CD4-positive, alpha-beta memory T cell (primary cell): Measurements from ENCODE around the gene NF2. TPM values are rescaled to one million over a fixed set of nuclear protein-coding genes. Genes with fewer than 3 reads are reported as not detected.
A peak's percentile ranks its signal among the peaks of the same experiment; 100 is the strongest.

ENCODE experiments used
- CTCF ChIA-PET: fragments of 350-600 bp; sonication (Branson Sonifier 250); formaldehyde crosslinking; loops from one replicate; lab custom pipeline; 2021; ENCODE audit warnings: inconsistent platforms; ENCODE audit not compliant: partially characterized antibody; lab: Charles Lee
- POLR2A ChIA-PET: fragments of 350-600 bp; sonication (Branson Sonifier 250); formaldehyde crosslinking; loops from one replicate; lab custom pipeline; 2021; ENCODE audit not compliant: partially characterized antibody; lab: Charles Lee
- DNase-seq, 5 donors: peaks; one replicate each; pipeline versions ENCODE4 v3.0.0 to v3.0.0-alpha.2; 2020 to 2022; ENCODE audit warnings: mixed read lengths in 1 of 5
- H3K27ac ChIP-seq: one replicate; pipeline ENCODE4 v1.7.0; 2013; ENCODE audit warnings: low read depth, low read length
- H3K27me3 ChIP-seq: 2 replicates; pipeline ENCODE4 v1.7.0; 2013; ENCODE audit warnings: mild to moderate bottlenecking, low read length, moderate library complexity; ENCODE audit not compliant: insufficient read depth
- H3K36me3 ChIP-seq: 2 replicates; pipeline ENCODE4 v1.7.0; 2013; ENCODE audit warnings: mild to moderate bottlenecking, low read length, moderate library complexity; ENCODE audit not compliant: insufficient read depth
- H3K4me1 ChIP-seq: 2 replicates; pipeline ENCODE4 v1.7.0; 2013; ENCODE audit warnings: mild to moderate bottlenecking, low read length, moderate library complexity; ENCODE audit not compliant: insufficient read depth
- H3K4me3 ChIP-seq, 2 donors: one replicate each; pipeline ENCODE4 v1.7.0; 2013; ENCODE audit warnings: low read length in 2 of 2, mild to moderate bottlenecking in 1 of 2
- H3K9me3 ChIP-seq, 2 donors: one replicate each; pipeline ENCODE4 v1.7.0; 2013; ENCODE audit warnings: low read length in 2 of 2, control low read depth in 1 of 2; ENCODE audit not compliant: control insufficient read depth in 1 of 2
- H3K27ac Mint-ChIP-seq, 7 donors: one replicate each; pipeline ENCODE4 v1.8.0; 2020 to 2021; ENCODE audit warnings: mixed read lengths in 7 of 7, mild to moderate bottlenecking in 6 of 7, inconsistent platforms in 3 of 7, moderate library complexity in 3 of 7
- H3K27me3 Mint-ChIP-seq, 2 donors: one replicate each; pipeline ENCODE4 v1.8.0; 2020 to 2021; ENCODE audit warnings: mixed read lengths in 2 of 2
- H3K36me3 Mint-ChIP-seq, 2 donors: one replicate each; pipeline ENCODE4 v1.8.0; 2020 to 2021; ENCODE audit warnings: mixed read lengths in 2 of 2, inconsistent platforms in 1 of 2, mild to moderate bottlenecking in 1 of 2
- H3K4me1 Mint-ChIP-seq, 4 donors: one replicate each; pipeline ENCODE4 v1.8.0; 2020 to 2021; ENCODE audit warnings: mixed read lengths in 4 of 4, mild to moderate bottlenecking in 1 of 4
- H3K4me3 Mint-ChIP-seq, 8 donors: one replicate each; pipeline ENCODE4 v1.8.0; 2020 to 2021; ENCODE audit warnings: mixed read lengths in 8 of 8, mild to moderate bottlenecking in 7 of 8, moderate library complexity in 6 of 8, inconsistent platforms in 3 of 8
- H3K9me3 Mint-ChIP-seq, 8 donors: one replicate each; pipeline ENCODE4 v1.8.0; 2020 to 2021; ENCODE audit warnings: mixed read lengths in 8 of 8, mild to moderate bottlenecking in 5 of 8, inconsistent platforms in 3 of 8, moderate library complexity in 1 of 8
- intact Hi-C: fragments of 100-400 bp; cut with micrococcal nuclease; formaldehyde crosslinking; loops from one replicate; pipeline ENCODE4 v1.15.1; 2023
- polyA plus RNA-seq, 2 donors: library from polyadenylated mRNA; unstranded; fragments of 300-500 nt; fragmentation: Illumina TruSeq; gene quantifications; one replicate each; pipeline ENCODE4 v1.2.3, GENCODE V29; 2021
- total RNA-seq, 2 experiments: library from RNA; stranded (reverse); gene quantifications; one replicate each; pipeline ENCODE4 v1.2.3, GENCODE V29; 2021

The NF2 gene
- total and polyA plus RNA-seq, 4 experiments from 2014 or later = 11.7 to 31.4 (median 24.2) TPM

- no peaks in the 10 kb centered on the region for H3K9me3 Mint-ChIP-seq
- H3K36me3 Mint-ChIP-seq = peaks cover 62 to 83% of the 10 kb centered on the region in 2 donors
- ChIA-PET POLR2A (interaction anchor here (0.6 kb wide), 1 partner anchor 69 kb away, joined by 5 read pairs; no protein-coding TSS in a partner anchor), CTCF (no interaction called here)
- H3K27me3 ChIP-seq = no peaks in the 10 kb centered on the region
- H3K4me1 Mint-ChIP-seq = no peaks in the 10 kb centered on the region
- no peak overlapping the region for H3K27ac Mint-ChIP-seq
- H3K27ac ChIP-seq = no peak overlapping the region
- DNase-seq = no peak
- H3K9me3 ChIP-seq = no peaks in the 10 kb centered on the region
- H3K4me1 ChIP-seq = no peaks in the 10 kb centered on the region
- H3K4me3 ChIP-seq = no peak overlapping the region
- intact Hi-C loops = no loop called here
- H3K36me3 ChIP-seq = peaks cover 76% of the 10 kb centered on the region
- H3K27me3 Mint-ChIP-seq = no peaks in the 10 kb centered on the region
- no peak overlapping the region for H3K4me3 Mint-ChIP-seq
Observed at GRCh38 chr22:29673361-29674066, 70.1 kb downstream of the NF2 start.

- Histone ChIP-seq H3K36me3 (peaks cover 76% of the 10 kb centered on the region), H3K4me1 (no peaks in the 10 kb centered on the region), H3K9me3 (no peaks in the 10 kb centered on the region), H3K4me3 (no peak overlapping the region), H3K27ac (no peak overlapping the region), H3K27me3 (no peaks in the 10 kb centered on the region)
- H3K9me3 Mint-ChIP-seq = no peaks in the 10 kb centered on the region
- POLR2A ChIA-PET = interaction anchor here (0.6 kb wide), 1 partner anchor 69 kb away, joined by 5 read pairs; no protein-coding TSS in a partner anchor
- no peak for DNase-seq
- peak overlapping the region in 1 of 7 donors; percentile 31 for H3K27ac Mint-ChIP-seq
- H3K4me3 Mint-ChIP-seq = no peak overlapping the region
- H3K4me1 Mint-ChIP-seq = no peaks in the 10 kb centered on the region
- intact Hi-C loops = no loop called here
- CTCF ChIA-PET = no interaction called here
- no peaks in the 10 kb centered on the region for H3K27me3 Mint-ChIP-seq
- H3K36me3 Mint-ChIP-seq = peaks cover 57 to 82% of the 10 kb centered on the region in 2 donors
Observed at GRCh38 chr22:29674121-29674520, 70.7 kb downstream of the NF2 start.

GRCh38 chr22:29679316-29679715 lies 75.9 kb downstream of the NF2 start:
- H3K36me3 ChIP-seq = peaks cover 83% of the 10 kb centered on the region
- H3K4me1 ChIP-seq = no peaks in the 10 kb centered on the region
- H3K4me3 Mint-ChIP-seq = no peak overlapping the region
- H3K4me1 Mint-ChIP-seq = no peaks in the 10 kb centered on the region
- no peak overlapping the region for H3K27ac ChIP-seq
- intact Hi-C loops = no loop called here
- H3K27me3 ChIP-seq = no peaks in the 10 kb centered on the region
- H3K4me3 ChIP-seq = no peak overlapping the region
- DNase-seq = no peak
- H3K36me3 Mint-ChIP-seq = peaks cover 45 to 90% of the 10 kb centered on the region in 2 donors
- no peak overlapping the region for H3K27ac Mint-ChIP-seq
- H3K9me3 Mint-ChIP-seq = no peaks in the 10 kb centered on the region
- POLR2A ChIA-PET = no interaction called here
- CTCF ChIA-PET = interaction anchor here (1.2 to 2.0 kb wide), 2 partner anchors 10 to 11 kb away, joined by 3 to 6 read pairs; no protein-coding TSS in a partner anchor
- no peaks in the 10 kb centered on the region for H3K9me3 ChIP-seq
- no peaks in the 10 kb centered on the region for H3K27me3 Mint-ChIP-seq

GRCh38 chr22:29683536-29683935 lies 80.1 kb downstream of the NF2 start:
- no peaks in the 10 kb centered on the region for H3K4me1 ChIP-seq
- DNase-seq = no peak
- no peaks in the 10 kb centered on the region for H3K27me3 Mint-ChIP-seq
- H3K27me3 ChIP-seq = no peaks in the 10 kb centered on the region
- peak overlapping the region in 2 of 7 donors; percentile 19 to 67 for H3K27ac Mint-ChIP-seq
- H3K9me3 Mint-ChIP-seq = no peaks in the 10 kb centered on the region
- POLR2A ChIA-PET = interaction anchor here (0.7 kb wide), 1 partner anchor 345 kb away, joined by 3 read pairs; no protein-coding TSS in a partner anchor
- H3K4me1 Mint-ChIP-seq = peaks cover 0 to 4% (median 0%) of the 10 kb centered on the region in 4 donors
- peaks cover 43% of the 10 kb centered on the region for H3K36me3 ChIP-seq
- peaks cover 37 to 74% of the 10 kb centered on the region in 2 donors for H3K36me3 Mint-ChIP-seq
- no peak overlapping the region for H3K4me3 ChIP-seq
- H3K4me3 Mint-ChIP-seq = no peak overlapping the region
- H3K27ac ChIP-seq = no peak overlapping the region
- CTCF ChIA-PET = interaction anchor here (0.5 kb wide), 1 partner anchor 58 kb away, joined by 4 read pairs; no protein-coding TSS in a partner anchor
- no peaks in the 10 kb centered on the region for H3K9me3 ChIP-seq
- intact Hi-C loops = no loop called here

- no peak for DNase-seq
- Mint-ChIP-seq H3K4me1 (peaks cover 0 to 4% (median 0%) of the 10 kb centered on the region in 4 donors), H3K4me3 (no peak overlapping the region), H3K9me3 (no peaks in the 10 kb centered on the region), H3K27me3 (no peaks in the 10 kb centered on the region), H3K36me3 (peaks cover 37 to 70% of the 10 kb centered on the region in 2 donors), H3K27ac (no peak overlapping the region)
- Histone ChIP-seq H3K27ac (no peak overlapping the region), H3K9me3 (no peaks in the 10 kb centered on the region), H3K27me3 (no peaks in the 10 kb centered on the region), H3K4me1 (no peaks in the 10 kb centered on the region), H3K4me3 (no peak overlapping the region), H3K36me3 (peaks cover 36% of the 10 kb centered on the region)
- POLR2A ChIA-PET = interaction anchor here (0.7 kb wide), 1 partner anchor 344 kb away, joined by 3 read pairs; no protein-coding TSS in a partner anchor
- CTCF ChIA-PET = interaction anchor here (1.6 to 2.0 kb wide), 2 partner anchors 48 to 321 kb away, joined by 3 to 4 read pairs; no protein-coding TSS in a partner anchor
- intact Hi-C loops = no loop called here
Observed at GRCh38 chr22:29684244-29684643, 80.8 kb downstream of the NF2 start.

GRCh38 chr22:29689206-29689879 lies 85.9 kb downstream of the NF2 start:
- intact Hi-C loops = no loop called here
- ChIA-PET CTCF (interaction anchor here (0.7 to 5.5 kb wide), 11 partner anchors 9 to 401 kb away, joined by 3 to 40 read pairs (median 4); no protein-coding TSS in a partner anchor), POLR2A (no interaction called here)
- H3K36me3 Mint-ChIP-seq = peaks cover 28 to 46% of the 10 kb centered on the region in 2 donors
- DNase-seq = no peak
- H3K27me3 Mint-ChIP-seq = no peaks in the 10 kb centered on the region
- H3K36me3 ChIP-seq = peaks cover 7% of the 10 kb centered on the region
- H3K9me3 Mint-ChIP-seq = no peaks in the 10 kb centered on the region
- H3K27ac ChIP-seq = no peak overlapping the region
- H3K4me3 ChIP-seq = no peak overlapping the region
- no peaks in the 10 kb centered on the region for H3K4me1 ChIP-seq
- H3K4me3 Mint-ChIP-seq = no peak overlapping the region
- H3K9me3 ChIP-seq = no peaks in the 10 kb centered on the region
- H3K27me3 ChIP-seq = no peaks in the 10 kb centered on the region
- peak overlapping the region in 2 of 7 donors; percentile 38 to 51 for H3K27ac Mint-ChIP-seq
- H3K4me1 Mint-ChIP-seq = peaks cover 0 to 13% (median 4%) of the 10 kb centered on the region in 4 donors

- Mint-ChIP-seq H3K27ac (no peak overlapping the region), H3K4me1 (peaks cover 0 to 13% (median 4%) of the 10 kb centered on the region in 4 donors), H3K4me3 (no peak overlapping the region), H3K27me3 (no peaks in the 10 kb centered on the region), H3K36me3 (peaks cover 28 to 46% of the 10 kb centered on the region in 2 donors), H3K9me3 (no peaks in the 10 kb centered on the region)
- Histone ChIP-seq H3K36me3 (peaks cover 7% of the 10 kb centered on the region), H3K9me3 (no peaks in the 10 kb centered on the region), H3K27ac (no peak overlapping the region), H3K4me1 (no peaks in the 10 kb centered on the region), H3K4me3 (no peak overlapping the region), H3K27me3 (no peaks in the 10 kb centered on the region)
- CTCF ChIA-PET = interaction anchor here (0.8 to 5.5 kb wide), 8 partner anchors 10 to 401 kb away, joined by 3 to 40 read pairs (median 4); no protein-coding TSS in a partner anchor
- peak in 3 of 5 donors; percentile 16 to 21 (median 16) for DNase-seq
- POLR2A ChIA-PET = no interaction called here
- intact Hi-C loops = no loop called here
Observed at GRCh38 chr22:29689880-29690213, 86.4 kb downstream of the NF2 start.
